Measurements from ENCODE around the gene WDR27.

GRCh38 chr6:169623975-169624374 lies 77.9 kb downstream of the WDR27 start:
- TF ChIP-seq CTCF (IDR thresholded peaks at IDR 0.05) (no peak), POLR2A (IDR thresholded peaks at IDR 0.05) (no peak), EP300 (IDR thresholded peaks at IDR 0.05) (no peak)
